ENCODE measurements around the gene STK32C. TPM values are rescaled to one million over a fixed set of nuclear protein-coding genes. Genes with fewer than 3 reads are reported as not detected.
"Not testable (repeated sequence)": the region's sequence is repeated elsewhere in the genome, so short reads cannot be mapped to it uniquely, and the experiment has no call there.

STK32C gene
- total RNA-seq, 1 donor from 2014 or later: 14.6 TPM

DNA sequence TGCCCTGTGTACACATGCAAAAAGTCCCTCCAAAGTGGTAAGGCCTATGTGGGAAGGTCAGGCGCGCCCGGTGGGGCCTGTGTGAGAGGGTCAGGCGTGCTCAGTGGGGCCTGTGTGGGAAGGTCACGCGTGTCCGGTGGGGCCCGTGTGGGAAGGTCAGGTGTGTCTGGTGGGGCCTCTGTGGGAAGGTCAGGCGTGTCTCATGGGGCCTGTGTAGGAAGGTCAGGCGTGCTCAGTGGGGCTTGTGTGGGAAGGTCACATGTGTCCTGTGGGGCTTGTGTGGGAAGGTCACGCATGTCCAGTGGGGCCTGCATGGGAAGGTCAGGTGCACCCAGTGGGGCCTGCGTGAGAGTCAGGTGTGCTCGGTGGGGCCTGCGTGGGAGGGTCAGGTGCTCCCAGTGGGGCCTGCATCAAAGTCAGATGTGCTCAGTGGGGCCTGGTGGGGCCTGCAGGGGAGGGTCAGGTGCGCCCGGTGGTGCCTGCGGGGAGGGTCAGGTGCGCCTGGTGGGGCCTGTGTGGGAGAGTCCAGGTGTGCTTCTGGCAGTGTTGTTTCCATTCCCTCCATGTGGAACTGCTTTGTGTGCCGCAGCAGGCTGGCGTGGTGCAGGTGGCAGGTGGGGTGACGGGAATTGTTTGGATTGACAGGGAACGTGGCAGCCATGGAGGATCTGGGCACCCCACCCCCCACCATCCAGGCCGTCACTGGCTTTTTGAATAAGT is 39.6 kb upstream of the STK32C start:
- H3K27me3 Mint-ChIP-seq (ENCODE audit: insufficient read depth): no peaks in the 10 kb centered on the region
- H3K27ac Mint-ChIP-seq: no peak overlapping the region
- no peak for DNase-seq (ENCODE audit: low spot score)
- H3K36me3 Mint-ChIP-seq (ENCODE audit: low read depth): peaks cover 1% of the 10 kb centered on the region
- no peaks in the 10 kb centered on the region for H3K9me3 Mint-ChIP-seq
- intact Hi-C loops (cut with micrococcal nuclease): no loop called here
- H3K4me3 Mint-ChIP-seq: no peak overlapping the region
- no peaks in the 10 kb centered on the region for H3K4me1 Mint-ChIP-seq (ENCODE audit: low read depth)

DNA sequence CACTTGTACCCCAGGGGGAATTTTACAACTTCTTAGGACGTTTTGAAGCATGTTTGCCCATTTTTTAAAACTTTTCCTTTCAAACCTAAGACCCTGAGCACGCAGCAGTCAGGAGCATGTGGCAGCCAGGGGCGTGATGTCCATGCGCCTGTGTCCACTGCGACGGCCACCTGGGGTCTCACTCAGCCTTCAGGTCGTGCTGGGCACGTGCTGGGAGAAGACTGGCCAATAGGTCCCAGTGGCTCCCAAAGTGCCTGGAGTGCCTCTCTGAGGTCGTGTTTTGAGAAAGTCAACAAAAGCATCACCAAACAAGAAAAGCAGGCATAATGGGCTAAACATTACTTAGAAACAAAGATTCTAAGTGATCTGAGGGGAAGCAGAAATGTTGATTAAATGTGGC is 39.1 kb upstream of the STK32C start:
- no peak overlapping the region for H3K27ac Mint-ChIP-seq
- no peak for DNase-seq (ENCODE audit: low spot score)

DNA sequence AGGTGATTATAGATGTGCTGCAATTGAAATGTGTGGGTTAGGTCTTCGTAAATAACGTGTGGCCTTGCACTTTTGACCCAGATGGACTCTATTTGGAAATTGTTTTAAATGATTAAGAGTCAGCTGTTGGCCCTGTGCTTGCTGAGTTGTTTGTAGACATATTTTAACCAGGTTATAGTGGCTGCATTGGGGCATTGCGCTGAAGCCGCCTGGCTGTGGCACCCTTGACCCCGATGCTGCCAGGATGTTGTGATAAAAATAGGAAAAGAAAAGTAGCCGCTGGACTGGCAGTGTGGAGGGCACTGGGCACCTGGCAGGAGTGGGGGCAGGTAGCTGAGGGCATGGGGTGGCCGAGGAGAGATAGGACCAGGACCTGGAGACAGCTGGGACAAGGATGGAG is 37.6 kb upstream of the STK32C start:
- no peak for DNase-seq (ENCODE audit: low spot score)
- Mint-ChIP-seq H3K4me1 (ENCODE audit: low read depth) (no peaks in the 10 kb centered on the region), H3K4me3 (no peak overlapping the region), H3K36me3 (ENCODE audit: low read depth) (peaks cover 2% of the 10 kb centered on the region), H3K27me3 (ENCODE audit: insufficient read depth) (peaks cover 5% of the 10 kb centered on the region), H3K9me3 (no peaks in the 10 kb centered on the region), H3K27ac (no peak overlapping the region)
- intact Hi-C loops (cut with micrococcal nuclease): no loop called here

More for the DNA sequence above, 39.1 kb upstream of the STK32C start:
- intact Hi-C loops (cut with micrococcal nuclease): no loop called here
- no peaks in the 10 kb centered on the region for H3K9me3 Mint-ChIP-seq
- H3K4me1 Mint-ChIP-seq (ENCODE audit: low read depth): no peaks in the 10 kb centered on the region
- H3K4me3 Mint-ChIP-seq: no peak overlapping the region
- peaks cover 2% of the 10 kb centered on the region for H3K36me3 Mint-ChIP-seq (ENCODE audit: low read depth)
- H3K27me3 Mint-ChIP-seq (ENCODE audit: insufficient read depth): peaks cover under 1% of the 10 kb centered on the region

DNA sequence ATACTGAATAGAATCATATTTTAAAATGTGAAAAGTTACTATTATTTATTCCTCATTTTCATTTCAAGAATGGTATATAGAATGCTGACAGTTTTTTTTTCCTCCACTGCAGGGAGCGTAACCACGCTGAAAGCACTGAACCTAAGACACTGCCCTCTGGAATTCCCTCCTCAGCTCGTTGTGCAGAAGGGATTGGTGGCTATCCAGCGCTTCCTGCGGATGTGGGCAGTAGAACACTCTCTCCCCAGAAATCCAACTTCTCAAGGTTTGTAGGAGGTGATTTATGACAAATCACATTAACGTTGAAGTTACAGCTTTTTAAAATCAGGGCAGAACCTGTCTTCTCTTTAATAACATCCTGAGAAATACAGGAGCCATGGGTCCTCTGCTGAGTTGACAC is 36.6 kb upstream of the STK32C start:
- Mint-ChIP-seq H3K36me3 (ENCODE audit: low read depth) (peaks cover 2% of the 10 kb centered on the region), H3K9me3 (no peaks in the 10 kb centered on the region), H3K27me3 (ENCODE audit: insufficient read depth) (peaks cover 5% of the 10 kb centered on the region), H3K4me1 (ENCODE audit: low read depth) (no peaks in the 10 kb centered on the region), H3K27ac (no peak overlapping the region), H3K4me3 (no peak overlapping the region)
- intact Hi-C loops (cut with micrococcal nuclease): no loop called here
- no peak for DNase-seq (ENCODE audit: low spot score)

DNA sequence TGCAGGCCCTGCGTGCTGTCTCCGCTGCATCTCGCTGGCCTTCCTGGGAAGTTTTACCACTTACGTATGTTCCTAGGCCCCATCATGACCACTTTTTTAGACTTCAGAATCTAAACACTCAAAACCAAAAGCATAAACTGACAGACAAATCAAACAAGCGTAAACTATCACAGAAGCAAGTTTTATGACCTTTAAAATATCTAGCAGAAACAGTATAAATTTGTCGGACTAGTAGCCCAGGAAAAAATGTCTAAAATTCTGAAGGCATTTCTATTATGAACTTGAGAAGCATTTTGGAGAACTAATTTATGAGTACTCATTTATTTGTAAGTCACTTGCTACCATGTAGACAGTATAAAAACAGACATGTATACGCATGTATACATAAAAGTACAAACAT is 34.8 kb upstream of the STK32C start:
- H3K36me3 Mint-ChIP-seq (ENCODE audit: low read depth): peaks cover 2% of the 10 kb centered on the region
- no peak overlapping the region for H3K27ac Mint-ChIP-seq
- intact Hi-C loops (cut with micrococcal nuclease): no loop called here
- peaks cover 3% of the 10 kb centered on the region for H3K4me1 Mint-ChIP-seq (ENCODE audit: low read depth)
- no peak for DNase-seq (ENCODE audit: low spot score)
- H3K4me3 Mint-ChIP-seq: no peak overlapping the region
- peaks cover 5% of the 10 kb centered on the region for H3K27me3 Mint-ChIP-seq (ENCODE audit: insufficient read depth)
- H3K9me3 Mint-ChIP-seq: no peaks in the 10 kb centered on the region

DNA sequence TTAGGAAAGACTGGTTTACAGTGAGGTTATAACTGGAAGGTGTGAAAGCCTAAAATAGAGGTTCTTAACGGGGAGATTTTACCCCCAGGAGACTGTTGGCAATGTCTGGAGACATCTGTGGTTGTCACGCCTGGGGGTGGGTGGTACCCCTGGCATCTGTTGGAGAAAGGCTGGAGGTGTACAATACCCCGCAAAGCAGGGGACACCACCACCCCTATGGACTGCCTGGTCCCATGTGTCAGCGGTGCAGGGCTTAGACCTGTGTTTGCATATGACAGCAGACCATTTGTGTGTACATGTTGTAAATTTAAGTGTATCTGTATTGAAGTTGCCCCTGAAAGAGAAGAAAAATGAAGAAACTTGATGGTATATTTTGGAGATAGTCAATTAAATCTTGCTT is 34.0 kb upstream of the STK32C start:
- no peak for DNase-seq (ENCODE audit: low spot score)
- peaks cover 2% of the 10 kb centered on the region for H3K36me3 Mint-ChIP-seq (ENCODE audit: low read depth)
- peaks cover 11% of the 10 kb centered on the region for H3K4me1 Mint-ChIP-seq (ENCODE audit: low read depth)
- H3K27me3 Mint-ChIP-seq (ENCODE audit: insufficient read depth): peaks cover 5% of the 10 kb centered on the region
- intact Hi-C loops (cut with micrococcal nuclease): no loop called here
- H3K27ac Mint-ChIP-seq: no peak overlapping the region
- H3K9me3 Mint-ChIP-seq: no peaks in the 10 kb centered on the region
- H3K4me3 Mint-ChIP-seq: no peak overlapping the region

DNA sequence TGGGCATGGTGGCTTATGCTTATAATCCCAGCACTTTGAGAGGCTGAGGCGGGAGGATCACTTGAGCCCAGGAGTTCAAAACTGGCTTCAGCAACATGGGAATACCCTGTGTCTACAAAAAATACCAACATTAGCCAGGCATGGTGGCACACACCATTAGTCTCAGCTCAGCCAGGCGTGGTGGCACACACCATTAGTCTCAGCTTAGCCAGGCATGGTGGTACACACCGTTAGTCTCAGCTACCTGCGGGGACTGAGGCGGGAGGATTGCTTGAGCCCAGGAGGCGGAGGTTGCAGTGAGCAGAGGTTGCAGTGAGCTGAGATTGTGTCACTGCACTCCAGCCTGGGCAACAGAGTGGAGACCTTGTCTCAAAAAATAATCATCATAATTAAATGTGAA is 33.3 kb upstream of the STK32C start:
- Mint-ChIP-seq H3K27ac (no peak overlapping the region), H3K27me3 (ENCODE audit: insufficient read depth) (peaks cover 5% of the 10 kb centered on the region), H3K9me3 (no peaks in the 10 kb centered on the region), H3K4me3 (no peak overlapping the region), H3K4me1 (ENCODE audit: low read depth) (peaks cover 19% of the 10 kb centered on the region), H3K36me3 (ENCODE audit: low read depth) (peaks cover 2% of the 10 kb centered on the region)
- intact Hi-C loops (cut with micrococcal nuclease): no loop called here
- DNase-seq (ENCODE audit: low spot score): no peak

DNA sequence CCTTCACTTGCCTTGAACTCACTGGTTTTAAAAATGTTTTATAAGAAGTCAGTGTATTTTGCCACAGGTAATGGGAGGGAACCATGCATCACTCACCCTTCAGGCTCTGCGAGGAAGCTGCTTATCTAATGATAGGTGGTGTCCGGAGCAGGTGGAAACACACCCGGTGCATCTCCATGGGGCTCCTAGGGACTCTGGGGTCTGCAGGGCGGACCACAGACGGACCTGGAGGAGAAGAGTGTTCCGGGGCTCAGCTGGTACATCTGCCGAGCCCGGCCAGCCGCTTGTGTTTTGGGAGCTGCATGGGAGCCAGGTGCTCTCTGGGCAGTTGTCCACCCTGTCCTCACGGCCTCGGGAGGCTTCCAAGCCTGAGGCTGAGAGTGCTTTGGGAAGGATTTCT is 31.5 kb upstream of the STK32C start:
- H3K27ac Mint-ChIP-seq: no peak overlapping the region
- peaks cover 5% of the 10 kb centered on the region for H3K27me3 Mint-ChIP-seq (ENCODE audit: insufficient read depth)
- no peaks in the 10 kb centered on the region for H3K9me3 Mint-ChIP-seq
- peaks cover 22% of the 10 kb centered on the region for H3K4me1 Mint-ChIP-seq (ENCODE audit: low read depth)
- no peak overlapping the region for H3K4me3 Mint-ChIP-seq
- peaks cover 2% of the 10 kb centered on the region for H3K36me3 Mint-ChIP-seq (ENCODE audit: low read depth)
- no peak for DNase-seq (ENCODE audit: low spot score)
- intact Hi-C loops (cut with micrococcal nuclease): no loop called here

DNA sequence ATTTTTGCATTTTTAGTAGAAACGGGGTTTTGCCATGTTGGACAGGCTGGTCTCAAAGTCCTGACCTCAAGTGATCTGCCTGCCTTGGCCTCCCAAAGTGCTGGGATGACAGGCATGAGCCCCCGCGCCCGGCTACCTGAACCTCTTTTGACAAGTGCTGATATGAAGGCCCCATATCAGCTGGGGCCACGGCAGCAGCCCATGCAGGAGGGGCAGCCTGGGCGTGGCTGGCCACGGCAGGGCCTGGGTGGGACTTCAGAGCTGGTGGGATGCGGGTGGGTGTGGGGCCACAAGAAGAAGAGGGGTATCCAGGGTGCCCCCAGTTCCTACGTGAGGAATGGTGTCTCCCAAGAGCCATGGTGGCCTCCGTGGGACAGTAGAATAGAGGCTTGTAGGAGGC is 31.1 kb upstream of the STK32C start:
- Mint-ChIP-seq H3K27me3 (ENCODE audit: insufficient read depth) (peaks cover 5% of the 10 kb centered on the region), H3K27ac (no peak overlapping the region), H3K4me1 (ENCODE audit: low read depth) (peaks cover 22% of the 10 kb centered on the region), H3K36me3 (ENCODE audit: low read depth) (peaks cover 2% of the 10 kb centered on the region), H3K9me3 (no peaks in the 10 kb centered on the region), H3K4me3 (no peak overlapping the region)
- intact Hi-C loops (cut with micrococcal nuclease): no loop called here
- no peak for DNase-seq (ENCODE audit: low spot score)

DNA sequence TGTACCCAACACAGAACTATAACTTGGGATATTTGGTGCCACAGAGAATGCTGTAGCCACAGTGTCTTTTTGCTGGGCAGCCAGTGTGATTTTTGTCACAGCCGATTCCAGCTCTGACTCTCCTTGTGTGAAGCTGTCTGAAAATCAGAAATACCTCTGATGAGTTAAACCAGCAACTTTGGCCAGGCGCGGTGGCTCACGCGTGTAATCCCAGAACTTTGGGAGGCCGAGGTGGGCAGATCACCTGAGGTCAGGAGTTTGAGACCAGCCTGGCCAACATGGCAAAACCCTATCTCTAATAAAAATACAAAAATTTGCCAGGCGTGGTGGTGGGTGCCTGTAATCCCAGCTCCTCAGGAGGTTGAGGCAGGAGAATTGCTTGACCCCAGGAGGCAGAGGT is 30.1 kb upstream of the STK32C start:
- intact Hi-C loops (cut with micrococcal nuclease); H3K27me3 Mint-ChIP-seq (ENCODE audit: insufficient read depth); H3K27ac Mint-ChIP-seq; H3K4me3 Mint-ChIP-seq; H3K36me3 Mint-ChIP-seq (ENCODE audit: low read depth); H3K9me3 Mint-ChIP-seq; DNase-seq (ENCODE audit: low spot score): not testable (repeated sequence)
- H3K4me1 Mint-ChIP-seq (ENCODE audit: low read depth): peaks cover 29% of the 10 kb centered on the region

DNA sequence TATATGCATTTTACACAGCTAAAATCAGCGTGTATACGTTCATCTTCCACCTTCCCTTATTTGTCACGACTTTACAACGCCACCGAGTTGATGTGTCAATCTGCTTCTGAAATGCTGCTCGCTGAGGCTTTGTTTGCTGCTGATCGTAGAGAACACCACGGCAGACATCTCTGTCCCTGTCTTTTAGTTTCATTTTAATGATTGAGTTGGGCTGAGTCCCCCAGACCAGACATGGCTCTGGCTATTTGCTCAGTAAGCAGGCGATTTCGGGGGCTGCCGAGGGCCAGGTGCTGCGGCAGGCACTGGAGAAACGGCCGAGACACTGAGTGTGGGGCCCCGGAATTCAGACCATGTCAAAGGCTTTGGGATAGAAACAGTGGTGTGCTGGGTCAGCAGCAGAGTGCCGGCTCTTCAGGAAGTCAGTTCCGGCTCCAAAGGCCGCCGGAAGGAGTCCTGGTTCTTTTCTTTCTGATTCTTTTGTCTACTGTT is 29.2 kb upstream of the STK32C start:
- Mint-ChIP-seq H3K27ac (peak overlapping the region; percentile 72), H3K27me3 (ENCODE audit: insufficient read depth) (peaks cover 7% of the 10 kb centered on the region), H3K4me3 (peak overlapping the region; percentile 78), H3K4me1 (ENCODE audit: low read depth) (peaks cover 34% of the 10 kb centered on the region), H3K9me3 (no peaks in the 10 kb centered on the region), H3K36me3 (ENCODE audit: low read depth) (peaks cover under 1% of the 10 kb centered on the region)
- intact Hi-C loops (cut with micrococcal nuclease): no loop called here
- DNase-seq (ENCODE audit: low spot score): no peak

DNA sequence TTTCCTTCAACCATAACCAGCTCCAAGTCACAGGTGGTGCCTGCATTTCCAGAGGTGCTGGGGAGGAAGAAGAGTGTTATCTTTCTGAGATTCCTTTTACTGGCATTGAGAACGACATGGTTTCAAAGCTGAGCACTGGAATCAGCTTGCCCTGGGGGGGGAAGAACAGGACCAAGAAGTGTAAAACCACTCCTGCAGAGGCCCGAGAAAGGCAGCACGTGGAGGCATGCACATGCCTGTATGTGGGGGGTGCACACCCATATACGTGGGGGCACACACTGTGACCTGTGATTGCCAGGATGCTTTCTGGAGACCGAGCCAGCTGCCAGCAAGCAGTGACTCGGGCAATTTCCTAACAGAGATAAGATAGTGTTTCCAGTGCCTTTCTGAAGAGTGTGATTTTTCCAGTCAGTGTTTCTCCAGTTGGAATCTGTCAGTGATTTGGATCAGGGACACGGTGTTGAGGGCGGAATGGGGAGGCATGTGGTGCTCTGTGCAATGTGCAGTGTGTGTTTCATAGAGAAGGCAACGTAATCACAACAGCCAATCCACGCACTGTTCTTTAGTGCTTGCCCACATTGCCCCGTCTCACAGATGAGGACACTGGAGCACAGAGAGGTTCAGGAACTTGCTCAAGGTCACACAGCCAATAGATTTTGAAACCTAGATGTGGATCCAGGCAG is 28.5 kb upstream of the STK32C start:
- no peaks in the 10 kb centered on the region for H3K9me3 Mint-ChIP-seq
- DNase-seq (ENCODE audit: low spot score): no peak
- peaks cover 3% of the 10 kb centered on the region for H3K27me3 Mint-ChIP-seq (ENCODE audit: insufficient read depth)
- intact Hi-C loops (cut with micrococcal nuclease): no loop called here
- peaks cover 34% of the 10 kb centered on the region for H3K4me1 Mint-ChIP-seq (ENCODE audit: low read depth)
- no peak overlapping the region for H3K27ac Mint-ChIP-seq
- H3K36me3 Mint-ChIP-seq (ENCODE audit: low read depth): peaks cover 1% of the 10 kb centered on the region
- peak overlapping the region; percentile 5 for H3K4me3 Mint-ChIP-seq

DNA sequence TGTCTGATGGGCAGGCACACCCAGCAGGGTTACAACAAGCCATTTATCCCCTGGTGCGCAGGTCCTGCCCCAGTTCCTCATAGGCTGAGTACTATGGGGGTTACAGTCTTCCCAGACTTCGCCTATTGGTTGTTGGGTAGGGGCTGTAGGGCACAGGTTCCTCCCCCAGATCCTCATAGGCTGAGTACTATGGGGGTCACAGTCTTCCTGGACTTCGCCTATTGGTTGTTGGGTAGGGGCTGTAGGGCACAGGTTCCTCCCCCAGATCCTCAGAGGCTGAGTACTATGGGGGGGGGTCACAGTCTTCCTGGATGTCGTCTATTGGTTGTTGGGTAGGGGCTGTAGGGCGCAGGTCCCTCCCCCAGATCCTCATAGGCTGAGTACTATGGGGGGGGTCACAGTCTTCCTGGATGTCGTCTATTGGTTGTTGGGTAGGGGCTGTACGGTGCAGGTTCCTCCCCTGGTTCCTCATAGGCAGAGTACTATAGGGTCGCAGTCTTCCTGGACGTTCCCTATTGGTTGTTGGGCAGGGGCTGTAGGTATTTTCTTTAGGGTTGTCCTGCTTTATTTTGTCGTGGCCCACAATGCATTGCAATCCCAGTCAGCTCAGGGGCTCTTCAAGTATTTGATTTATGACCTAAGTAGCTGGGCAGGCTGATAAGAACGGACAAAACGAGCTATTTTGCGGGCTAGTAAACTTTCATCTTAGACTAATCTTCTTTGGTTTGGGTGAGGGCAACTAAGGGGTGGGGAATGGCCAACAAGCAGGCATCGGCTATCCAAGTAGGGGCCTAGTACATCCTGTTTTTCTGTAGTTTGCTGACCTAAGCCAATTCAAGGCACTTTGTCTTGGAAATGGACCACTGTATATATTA is 27.7 kb upstream of the STK32C start:
- intact Hi-C loops (cut with micrococcal nuclease): no loop called here
- Mint-ChIP-seq H3K4me1 (ENCODE audit: low read depth) (peaks cover 35% of the 10 kb centered on the region), H3K27me3 (ENCODE audit: insufficient read depth) (peaks cover 3% of the 10 kb centered on the region), H3K4me3 (no peak overlapping the region), H3K36me3 (ENCODE audit: low read depth) (peaks cover 1% of the 10 kb centered on the region), H3K27ac (no peak overlapping the region), H3K9me3 (no peaks in the 10 kb centered on the region)
- no peak for DNase-seq (ENCODE audit: low spot score)

Measured in activated T-helper 1 cell treated with anti-CD3 and anti-CD28 coated beads, Interleukin-12 subunit alpha, Interleukin-12 subunit beta, Interleukin-2, Interleukin-4 antibody, amounts not matched to agents 30 ng/mL and 10 ng/mL and 1 ng/mL, durations not matched to agents 14 hours and 24 hours and 36 hours (primary cell).